Lower lobe of right lung (tissue), 2 donors: ENCODE results near the gene FKBP1B. TPM values are rescaled to one million over a fixed set of nuclear protein-coding genes. Genes with fewer than 3 reads are reported as not detected.
"Not testable (repeated sequence)": the region's sequence is repeated elsewhere in the genome, so short reads cannot be mapped to it uniquely, and the experiment has no call there.

Source experiments
- ATAC-seq, 2 donors: fragments of 200-7000 bp; cut with Tn5 transposase; one replicate each; pipeline ENCODE4 v1.9.1; 2020 to 2022; ENCODE audit warnings: mild to moderate bottlenecking in 2 of 2, moderate library complexity in 2 of 2
- DNase-seq: peaks from one replicate; pipeline ENCODE4 v3.0.0-alpha.2; 2020
- H3K27ac ChIP-seq: fragments of 200-600 bp; one replicate; pipeline ENCODE4 v1.8.0; 2022
- H3K27me3 ChIP-seq: fragments of 200-600 bp; one replicate; pipeline ENCODE4 v1.8.0; 2022; ENCODE audit warnings: low read depth
- H3K36me3 ChIP-seq: fragments of 200-600 bp; one replicate; pipeline ENCODE4 v1.8.0; 2022; ENCODE audit warnings: mild to moderate bottlenecking
- H3K4me1 ChIP-seq: fragments of 200-600 bp; one replicate; pipeline ENCODE4 v1.8.0; 2022
- H3K4me3 ChIP-seq: fragments of 200-600 bp; one replicate; pipeline ENCODE4 v1.8.0; 2022; ENCODE audit warnings: mild to moderate bottlenecking
- H3K9me3 ChIP-seq: fragments of 200-600 bp; one replicate; pipeline ENCODE4 v1.8.0; 2022
- CTCF ChIP-seq: fragments of 200-600 bp; IDR thresholded peaks from one replicate; pipeline ENCODE4 v1.8.0; 2022; ENCODE audit warnings: antibody characterized with exemption, mild to moderate bottlenecking
- intact Hi-C: fragments of 100-400 bp; cut with DNase I; formaldehyde crosslinking; loops from one replicate; pipeline ENCODE4 v1.11.0; 2022
- total RNA-seq: library from RNA; stranded (reverse); fragmentation: NEBNext Ultra II Directional; extraction: Animal tissue kit (Norgen Biotek cat#: 25700); gene quantifications from one replicate; pipeline ENCODE4 v1.2.1, GENCODE V29; 2021
- donor health status: DM: no; HTN: yes; CAD: no; lungs with severe emphysema.

Gene FKBP1B
- total RNA-seq, 1 donor from 2014 or later = 16.4 TPM

- no peak overlapping the region for H3K4me3 ChIP-seq
- DNase-seq (no peak), ATAC-seq (no peak)
- H3K4me1 ChIP-seq = no peaks in the 10 kb centered on the region
- H3K27ac ChIP-seq = no peak overlapping the region
- no peaks in the 10 kb centered on the region for H3K36me3 ChIP-seq
- TF ChIP-seq CTCF = no peak
- H3K9me3 ChIP-seq = no peaks in the 10 kb centered on the region
- intact Hi-C loops = no loop called here
- H3K27me3 ChIP-seq = no peaks in the 10 kb centered on the region
Observed at GRCh38 chr2:24102677-24103076, 53.1 kb downstream of the FKBP1B start.

- H3K36me3 ChIP-seq = no peaks in the 10 kb centered on the region
- no peak for DNase-seq
- intact Hi-C loops = no loop called here
- no peak overlapping the region for H3K27ac ChIP-seq
- H3K27me3 ChIP-seq = no peaks in the 10 kb centered on the region
- H3K4me1 ChIP-seq = no peaks in the 10 kb centered on the region
- H3K9me3 ChIP-seq = peaks cover 2% of the 10 kb centered on the region
- no peak for ATAC-seq
- TF ChIP-seq CTCF = no peak
- H3K4me3 ChIP-seq = no peak overlapping the region
Observed at GRCh38 chr2:24104110-24104650, 54.6 kb downstream of the FKBP1B start.

- no peaks in the 10 kb centered on the region for H3K36me3 ChIP-seq
- no peak for TF ChIP-seq CTCF
- H3K4me3 ChIP-seq = no peak overlapping the region
- peaks cover 2% of the 10 kb centered on the region for H3K9me3 ChIP-seq
- intact Hi-C loops = no loop called here
- no peaks in the 10 kb centered on the region for H3K27me3 ChIP-seq
- DNase-seq (no peak), ATAC-seq (no peak)
- H3K4me1 ChIP-seq = no peaks in the 10 kb centered on the region
- no peak overlapping the region for H3K27ac ChIP-seq
Observed at GRCh38 chr2:24104906-24105305, 55.4 kb downstream of the FKBP1B start.

- Histone ChIP-seq H3K36me3 (no peaks in the 10 kb centered on the region), H3K9me3 (peaks cover 2% of the 10 kb centered on the region), H3K4me1 (no peaks in the 10 kb centered on the region), H3K27me3 (no peaks in the 10 kb centered on the region), H3K27ac (no peak overlapping the region), H3K4me3 (no peak overlapping the region)
- ATAC-seq (no peak), DNase-seq (no peak)
- intact Hi-C loops = no loop called here
- TF ChIP-seq CTCF = no peak
Observed at GRCh38 chr2:24105816-24106215, 56.3 kb downstream of the FKBP1B start.

- intact Hi-C loops = no loop called here
- Histone ChIP-seq H3K4me1 (no peaks in the 10 kb centered on the region), H3K9me3 (peaks cover 2% of the 10 kb centered on the region), H3K27me3 (no peaks in the 10 kb centered on the region), H3K4me3 (no peak overlapping the region), H3K36me3 (no peaks in the 10 kb centered on the region), H3K27ac (no peak overlapping the region)
- no peak for DNase-seq
- TF ChIP-seq CTCF = no peak
- no peak for ATAC-seq
Observed at GRCh38 chr2:24106786-24107185, 57.2 kb downstream of the FKBP1B start.

- no peak for TF ChIP-seq CTCF
- Histone ChIP-seq H3K36me3 (no peaks in the 10 kb centered on the region), H3K27ac (no peak overlapping the region), H3K9me3 (peaks cover 2% of the 10 kb centered on the region), H3K4me1 (no peaks in the 10 kb centered on the region), H3K27me3 (no peaks in the 10 kb centered on the region), H3K4me3 (no peak overlapping the region)
- ATAC-seq (no peak), DNase-seq (no peak)
- intact Hi-C loops = no loop called here
Observed at GRCh38 chr2:24107336-24107735, 57.8 kb downstream of the FKBP1B start.

- ATAC-seq, H3K36me3 ChIP-seq, DNase-seq, H3K27ac ChIP-seq, H3K27me3 ChIP-seq, intact Hi-C loops, H3K4me1 ChIP-seq, H3K4me3 ChIP-seq, H3K9me3 ChIP-seq: not testable (repeated sequence)
Observed at GRCh38 chr2:24109431-24109830, 59.9 kb downstream of the FKBP1B start.
